GM12873 (cell line): ENCODE results near the gene TUBA1B.

Source experiments
- TF ChIP-seq, protein P1 (sequence below): IDR thresholded peaks from 2 replicates; pipeline ENCODE4 v1.5.1; 2012; ENCODE audit warnings: low read depth, mild to moderate bottlenecking, moderate library complexity, low read length, control low read depth; ENCODE audit not compliant: insufficient read depth; ENCODE audit errors: missing control alignments

Gene TUBA1B

GRCh38 chr12:49086116-49086515 is 45.1 kb downstream of the TUBA1B start:
- TF ChIP-seq, protein P1, sequence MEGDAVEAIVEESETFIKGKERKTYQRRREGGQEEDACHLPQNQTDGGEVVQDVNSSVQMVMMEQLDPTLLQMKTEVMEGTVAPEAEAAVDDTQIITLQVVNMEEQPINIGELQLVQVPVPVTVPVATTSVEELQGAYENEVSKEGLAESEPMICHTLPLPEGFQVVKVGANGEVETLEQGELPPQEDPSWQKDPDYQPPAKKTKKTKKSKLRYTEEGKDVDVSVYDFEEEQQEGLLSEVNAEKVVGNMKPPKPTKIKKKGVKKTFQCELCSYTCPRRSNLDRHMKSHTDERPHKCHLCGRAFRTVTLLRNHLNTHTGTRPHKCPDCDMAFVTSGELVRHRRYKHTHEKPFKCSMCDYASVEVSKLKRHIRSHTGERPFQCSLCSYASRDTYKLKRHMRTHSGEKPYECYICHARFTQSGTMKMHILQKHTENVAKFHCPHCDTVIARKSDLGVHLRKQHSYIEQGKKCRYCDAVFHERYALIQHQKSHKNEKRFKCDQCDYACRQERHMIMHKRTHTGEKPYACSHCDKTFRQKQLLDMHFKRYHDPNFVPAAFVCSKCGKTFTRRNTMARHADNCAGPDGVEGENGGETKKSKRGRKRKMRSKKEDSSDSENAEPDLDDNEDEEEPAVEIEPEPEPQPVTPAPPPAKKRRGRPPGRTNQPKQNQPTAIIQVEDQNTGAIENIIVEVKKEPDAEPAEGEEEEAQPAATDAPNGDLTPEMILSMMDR, result no peak

GRCh38 chr12:49084438-49084837 is 46.8 kb downstream of the TUBA1B start:
- TF ChIP-seq, protein P1, result no peak

- TF ChIP-seq, protein P1, result no peak
These were observed 51.4 kb downstream of the TUBA1B start for GRCh38 chr12:49079793-49080192.
